ENCODE data around the gene TMC8.

GRCh38 chr17:78101542-78101941 lies 29.0 kb upstream of the TMC8 start:
- no peak for TF ChIP-seq CTCF (conservative IDR thresholded peaks at IDR 0.05 in 1 of 2, IDR thresholded peaks at IDR 0.05 in 1 of 2; ENCODE audit: extremely low read depth in 1 of 2, insufficient read depth in 1 of 2, low read depth in 1 of 2, low read length in 2 of 2)
- TF ChIP-seq EZH2 (IDR thresholded peaks at IDR 0.05; ENCODE audit: borderline replicate concordance, low read length) = no peak

All from mammary epithelial cell (primary cell).